Peyer's patch (tissue), 4 donors: Measurements from ENCODE around the gene B3GALT5. TPM values are rescaled to one million over a fixed set of nuclear protein-coding genes. Genes with fewer than 3 reads are reported as not detected.

ENCODE experiments used
- DNase-seq, 3 donors: peaks; one replicate each; pipeline ENCODE4 v3.0.0-alpha.2; 2017 to 2019
- H3K27ac ChIP-seq, 4 donors: fragments of 200-600 bp; sonication (generic); one replicate each; pipeline ENCODE4 v1.5.1; 2016 to 2019
- H3K27me3 ChIP-seq, 2 donors: fragments of 200-600 bp; sonication (generic); one replicate each; pipeline ENCODE4 v1.5.1; 2019
- H3K36me3 ChIP-seq, 3 donors: fragments of 200-600 bp; sonication (generic); one replicate each; pipeline ENCODE4 v1.5.1; 2016 to 2019
- H3K4me1 ChIP-seq, 4 donors: fragments of 200-600 bp; sonication (generic); one replicate each; pipeline ENCODE4 v1.5.1; 2016 to 2019
- H3K4me3 ChIP-seq, 4 donors: fragments of 200-600 bp; sonication (generic); 1 replicate in 3 of 4; 2 replicates in 1 of 4; pipeline ENCODE4 v1.5.1; 2016 to 2019; ENCODE audit warnings: mild to moderate bottlenecking in 1 of 4
- H3K9me3 ChIP-seq, 4 donors: fragments of 200-600 bp; sonication (generic); one replicate each; pipeline ENCODE4 v1.5.1; 2016 to 2019; ENCODE audit warnings: mild to moderate bottlenecking in 1 of 4
- CTCF ChIP-seq, 6 experiments: fragments of 450-650 bp in 4 of 6; fragments of 200-600 bp in 2 of 6; sonication (generic) in 1 of 6; IDR thresholded peaks; one replicate each; pipeline ENCODE4 v1.5.1; 2017 to 2019; ENCODE audit warnings: antibody characterized with exemption in 6 of 6, mild to moderate bottlenecking in 3 of 6, moderate library complexity in 1 of 6
- POLR2A ChIP-seq, 2 donors: fragments of 450-650 bp; IDR thresholded peaks; one replicate each; pipeline ENCODE4 v1.5.1; 2017; ENCODE audit warnings: antibody characterized with exemption in 2 of 2, mild to moderate bottlenecking in 2 of 2, moderate library complexity in 2 of 2
- total RNA-seq, 4 donors: library from RNA; depleted of rRNA; stranded (reverse); fragments of >200 nt; gene quantifications; one replicate each; pipeline ENCODE4 v1.1.0, GENCODE V29; 2016

B3GALT5 gene
- total RNA-seq, 4 donors from 2014 or later = 16.5 to 147 (median 125) TPM

- Histone ChIP-seq H3K9me3 (no peaks in the 10 kb centered on the region), H3K4me3 (no peak overlapping the region), H3K36me3 (no peaks in the 10 kb centered on the region), H3K4me1 (no peaks in the 10 kb centered on the region), H3K27ac (no peak overlapping the region), H3K27me3 (no peaks in the 10 kb centered on the region)
- no peak for TF ChIP-seq CTCF (IDR thresholded peaks at IDR 0.05)
- no peak for TF ChIP-seq POLR2A (IDR thresholded peaks at IDR 0.05)
- no peak for DNase-seq
Measured at GRCh38 chr21:39696196-39696595, 83.5 kb downstream of the B3GALT5 start.

DNA sequence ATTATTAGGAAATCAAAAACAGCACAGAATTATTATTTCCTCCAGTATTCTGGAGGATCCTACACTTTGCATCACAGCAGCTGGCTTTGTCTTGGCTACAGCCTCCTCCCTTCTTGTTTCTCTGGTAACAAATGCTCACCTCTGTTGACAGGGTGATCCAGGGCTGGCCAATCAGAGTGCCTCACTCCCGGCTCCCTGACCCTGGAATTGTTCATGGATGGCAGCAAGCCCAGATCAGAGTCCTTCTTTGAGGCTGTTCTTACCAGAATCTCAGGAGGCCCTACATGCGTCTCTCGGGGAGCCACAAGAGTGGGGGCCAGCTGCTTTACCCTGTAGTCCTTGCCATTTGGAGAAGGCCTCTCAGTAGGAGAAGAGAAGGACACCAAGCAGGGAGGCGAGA lies 83.9 kb downstream of the B3GALT5 start:
- no peaks in the 10 kb centered on the region for H3K36me3 ChIP-seq
- no peaks in the 10 kb centered on the region for H3K4me1 ChIP-seq
- no peak overlapping the region for H3K4me3 ChIP-seq
- H3K9me3 ChIP-seq = no peaks in the 10 kb centered on the region
- H3K27ac ChIP-seq = no peak overlapping the region
- no peaks in the 10 kb centered on the region for H3K27me3 ChIP-seq
- DNase-seq = peak in 2 of 3 donors; percentile 61 to 64
- TF ChIP-seq POLR2A (IDR thresholded peaks at IDR 0.05) (no peak), CTCF (IDR thresholded peaks at IDR 0.05) (no peak)

GRCh38 chr21:39700318-39700717 lies 87.6 kb downstream of the B3GALT5 start:
- no peaks in the 10 kb centered on the region for H3K4me1 ChIP-seq
- no peaks in the 10 kb centered on the region for H3K36me3 ChIP-seq
- no peak overlapping the region for H3K4me3 ChIP-seq
- no peaks in the 10 kb centered on the region for H3K27me3 ChIP-seq
- peaks cover 0 to 5% (median 0%) of the 10 kb centered on the region in 4 donors for H3K9me3 ChIP-seq
- no peak for DNase-seq
- H3K27ac ChIP-seq = no peak overlapping the region
- TF ChIP-seq CTCF (IDR thresholded peaks at IDR 0.05) = no peak
- TF ChIP-seq POLR2A (IDR thresholded peaks at IDR 0.05) = no peak

GRCh38 chr21:39703578-39703977 lies 90.8 kb downstream of the B3GALT5 start:
- no peaks in the 10 kb centered on the region for H3K4me1 ChIP-seq
- no peaks in the 10 kb centered on the region for H3K36me3 ChIP-seq
- H3K9me3 ChIP-seq = peaks cover 0 to 5% (median 0%) of the 10 kb centered on the region in 4 donors
- no peak for DNase-seq
- TF ChIP-seq CTCF (IDR thresholded peaks at IDR 0.05) (no peak), POLR2A (IDR thresholded peaks at IDR 0.05) (no peak)
- no peak overlapping the region for H3K27ac ChIP-seq
- no peaks in the 10 kb centered on the region for H3K27me3 ChIP-seq
- H3K4me3 ChIP-seq = no peak overlapping the region

DNA sequence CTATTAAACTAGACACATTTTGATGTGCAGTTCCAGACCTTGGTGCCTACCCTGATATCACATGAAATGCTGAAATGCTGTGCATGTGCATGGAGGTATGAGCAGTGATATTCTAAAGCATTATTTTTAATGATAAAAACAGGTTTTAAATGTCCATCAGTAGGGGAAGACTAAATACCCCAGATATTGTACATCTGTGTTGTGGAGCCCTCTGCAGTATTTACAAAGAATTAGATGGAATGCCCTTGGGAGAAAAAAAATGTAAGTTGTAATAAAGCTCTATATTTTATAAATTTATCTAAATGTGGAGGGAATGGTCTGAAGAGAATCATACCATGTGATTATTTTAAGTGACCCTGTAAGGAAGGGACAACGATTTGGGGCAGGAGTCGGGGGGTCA lies 93.1 kb downstream of the B3GALT5 start:
- H3K27me3 ChIP-seq = no peaks in the 10 kb centered on the region
- no peaks in the 10 kb centered on the region for H3K36me3 ChIP-seq
- peaks cover 0 to 5% (median 0%) of the 10 kb centered on the region in 4 donors for H3K9me3 ChIP-seq
- no peak for DNase-seq
- H3K4me1 ChIP-seq = no peaks in the 10 kb centered on the region
- TF ChIP-seq POLR2A (IDR thresholded peaks at IDR 0.05) = no peak
- TF ChIP-seq CTCF (IDR thresholded peaks at IDR 0.05) = peak in 2 of 6 experiments; percentile 15 to 44
- H3K27ac ChIP-seq = no peak overlapping the region
- no peak overlapping the region for H3K4me3 ChIP-seq

- no peak for DNase-seq
- TF ChIP-seq POLR2A (IDR thresholded peaks at IDR 0.05) (no peak), CTCF (IDR thresholded peaks at IDR 0.05) (no peak)
- no peaks in the 10 kb centered on the region for H3K27me3 ChIP-seq
- no peak overlapping the region for H3K27ac ChIP-seq
- H3K4me1 ChIP-seq = no peaks in the 10 kb centered on the region
- peaks cover 0 to 5% (median 0%) of the 10 kb centered on the region in 4 donors for H3K9me3 ChIP-seq
- H3K4me3 ChIP-seq = no peak overlapping the region
- H3K36me3 ChIP-seq = no peaks in the 10 kb centered on the region
Measured at GRCh38 chr21:39707316-39707715, 94.6 kb downstream of the B3GALT5 start.
